ENCODE measurements around the gene PHKB.
"Not testable (repeated sequence)": the region's sequence is repeated elsewhere in the genome, so short reads cannot be mapped to it uniquely, and the experiment has no call there.

PHKB gene

DNA sequence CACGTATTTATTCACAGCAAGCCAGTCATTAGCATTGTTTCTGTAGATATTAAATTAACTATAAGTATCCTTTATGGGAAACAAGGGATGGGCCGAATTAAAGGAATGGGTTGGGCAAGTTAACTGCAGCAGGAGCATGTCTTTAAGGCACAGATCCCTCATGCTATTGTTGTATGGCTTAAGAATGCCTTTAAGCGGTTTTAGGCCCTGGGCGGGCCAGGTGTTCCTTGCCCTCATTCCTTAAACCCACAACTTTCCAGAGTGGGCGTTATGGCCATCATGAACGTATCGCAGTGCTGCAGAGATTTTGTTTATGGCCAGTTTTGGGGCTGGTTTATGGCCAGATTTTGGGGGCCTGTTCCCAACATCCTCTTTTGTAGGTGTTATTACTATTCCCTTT, 9.1 kb downstream of the PHKB start:
- DNase-seq, result no peak

DNA sequence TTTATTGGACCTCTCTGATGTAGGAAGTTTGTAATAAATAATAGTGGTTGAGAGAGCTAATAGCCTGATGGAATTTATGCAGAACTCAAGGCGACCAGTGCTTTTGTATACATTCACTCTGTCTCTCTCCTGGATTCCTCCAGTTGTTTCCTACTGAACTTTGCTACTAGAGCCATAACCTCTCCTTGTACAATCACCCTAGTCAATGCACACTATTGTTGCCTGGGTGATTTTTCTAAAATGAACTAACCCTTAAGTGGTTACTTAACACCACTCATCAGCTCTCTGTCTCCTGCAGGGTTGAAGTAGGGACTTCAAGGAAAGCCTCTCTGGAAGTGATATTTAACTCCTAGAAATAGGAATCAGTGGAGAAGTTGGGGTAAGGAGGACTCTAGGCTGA, 9.7 kb downstream of the PHKB start:
- no peak for DNase-seq

DNA sequence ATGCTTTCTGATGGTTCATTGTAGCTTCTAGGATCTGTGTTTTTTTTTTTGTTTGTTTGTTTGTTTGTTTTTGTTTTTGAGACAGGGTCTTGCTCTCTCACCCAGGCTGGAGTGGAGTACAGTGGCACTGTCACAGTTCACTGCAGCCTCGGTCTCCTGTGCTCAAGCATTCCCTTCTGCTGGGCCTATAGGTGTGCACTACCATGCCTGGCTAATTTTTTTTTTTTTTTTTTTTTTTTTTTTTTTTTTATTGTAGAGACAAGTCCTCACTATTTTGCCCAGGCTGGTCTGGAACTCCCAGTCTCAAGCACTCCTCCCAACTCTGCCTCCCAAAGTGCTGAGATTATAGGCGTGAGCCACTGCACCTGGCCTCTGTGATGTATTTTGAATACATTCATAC, 11.9 kb downstream of the PHKB start:
- DNase-seq, result not testable (repeated sequence)

DNA sequence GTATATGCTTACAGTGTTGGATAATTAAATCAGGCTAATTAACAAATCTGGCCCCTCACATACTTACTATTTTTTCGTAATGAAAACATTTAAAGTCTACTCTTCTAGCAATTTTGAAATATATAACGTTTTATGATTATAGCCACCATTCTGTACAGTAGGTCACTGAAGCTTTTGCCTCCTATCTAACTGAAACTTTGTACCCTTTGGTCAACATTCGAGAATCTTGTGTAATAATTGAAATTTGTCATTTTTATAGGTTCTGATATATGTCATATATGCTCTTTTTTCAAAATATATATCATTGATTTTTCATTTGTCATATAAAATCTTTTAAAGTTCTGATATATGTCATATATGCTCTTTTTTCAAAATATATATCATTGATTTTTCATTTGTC, 12.7 kb downstream of the PHKB start:
- no peak for DNase-seq

GRCh38 chr16:47475786-47476185, 14.7 kb downstream of the PHKB start:
- no peak for DNase-seq

GRCh38 chr16:47476654-47477345, 15.7 kb downstream of the PHKB start:
- DNase-seq, result no peak

DNA sequence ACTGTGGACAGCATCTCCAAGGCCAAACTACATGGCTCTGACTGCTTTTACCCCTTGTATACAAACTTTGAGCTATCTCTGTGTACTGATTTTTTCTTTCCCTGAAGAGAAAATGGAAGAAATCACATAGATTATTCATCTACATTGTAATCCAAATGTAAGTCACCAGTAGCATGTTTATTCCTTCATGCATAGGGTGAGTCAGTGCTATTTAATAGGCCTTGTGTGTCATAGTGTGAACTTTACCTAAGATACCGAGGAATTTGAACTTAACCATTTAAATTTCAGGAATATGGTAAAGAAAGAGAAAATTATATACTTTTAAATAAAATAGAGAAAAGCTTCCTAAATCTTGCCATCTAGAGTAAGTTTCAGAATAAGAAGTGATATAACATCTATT, 16.5 kb downstream of the PHKB start:
- DNase-seq, result no peak

DNA sequence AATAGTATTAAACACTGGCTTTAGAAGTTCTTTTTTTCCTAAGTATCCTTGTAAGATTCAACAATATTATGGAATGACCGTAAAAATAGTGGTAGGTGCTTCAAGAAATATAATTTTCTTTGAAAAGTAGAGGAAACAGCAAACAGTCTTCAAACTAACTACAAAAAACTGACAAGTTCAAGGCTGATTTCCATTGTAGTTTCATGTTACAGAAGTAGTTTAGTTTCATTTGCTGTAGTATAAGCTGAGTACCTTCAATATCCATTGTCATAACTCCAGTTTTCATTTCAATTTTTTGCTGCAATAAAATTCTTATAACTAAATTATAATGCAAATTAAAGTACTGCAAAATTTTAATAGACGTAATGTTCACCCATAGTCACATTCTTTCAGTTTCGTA, 19.3 kb downstream of the PHKB start:
- no peak for DNase-seq

GRCh38 chr16:47481698-47482374, 20.7 kb downstream of the PHKB start:
- no peak for DNase-seq

GRCh38 chr16:47483616-47484015, 22.5 kb downstream of the PHKB start:
- DNase-seq, result no peak

GRCh38 chr16:47486856-47487255, 25.7 kb downstream of the PHKB start:
- DNase-seq, result no peak

GRCh38 chr16:47488051-47488450, 26.9 kb downstream of the PHKB start:
- DNase-seq, result no peak

GRCh38 chr16:47490471-47490870, 29.3 kb downstream of the PHKB start:
- no peak for DNase-seq

- DNase-seq, result no peak
Observed at GRCh38 chr16:47492036-47492427, 30.9 kb downstream of the PHKB start.

GRCh38 chr16:47492428-47493377, 31.6 kb downstream of the PHKB start:
- peak; percentile 87 to 91 for DNase-seq

GRCh38 chr16:47493381-47494337, 32.5 kb downstream of the PHKB start:
- DNase-seq, result peak; percentile 38 to 53

DNA sequence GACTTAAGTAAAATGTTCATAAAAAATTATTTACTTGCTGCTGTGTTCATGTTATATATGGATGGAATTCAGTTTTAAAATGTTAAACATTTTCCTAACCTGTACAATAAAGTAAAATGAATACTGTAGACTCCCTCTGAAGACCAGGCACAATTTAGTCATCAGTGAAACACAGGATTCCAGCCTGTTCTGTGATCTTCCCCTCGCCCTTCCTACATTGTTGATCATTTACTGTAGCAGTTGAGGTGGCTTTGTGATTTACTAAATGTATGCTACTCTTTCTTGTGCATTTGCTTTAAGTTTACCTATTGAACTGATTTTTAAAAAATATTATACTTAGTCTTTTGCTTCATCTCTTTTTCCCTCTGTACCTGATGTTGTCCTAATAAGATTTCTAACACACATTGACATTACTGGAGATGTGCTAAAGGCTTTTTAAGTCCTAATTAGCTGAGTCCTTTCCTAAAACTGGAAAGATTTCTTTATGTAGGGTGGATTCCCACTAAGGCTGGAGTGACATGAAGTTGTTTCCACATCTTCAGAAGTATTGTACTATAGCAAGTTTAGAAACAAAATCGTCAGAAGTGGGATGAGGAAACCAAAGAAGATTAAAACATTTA, 38.1 kb downstream of the PHKB start:
- no peak for DNase-seq

DNA sequence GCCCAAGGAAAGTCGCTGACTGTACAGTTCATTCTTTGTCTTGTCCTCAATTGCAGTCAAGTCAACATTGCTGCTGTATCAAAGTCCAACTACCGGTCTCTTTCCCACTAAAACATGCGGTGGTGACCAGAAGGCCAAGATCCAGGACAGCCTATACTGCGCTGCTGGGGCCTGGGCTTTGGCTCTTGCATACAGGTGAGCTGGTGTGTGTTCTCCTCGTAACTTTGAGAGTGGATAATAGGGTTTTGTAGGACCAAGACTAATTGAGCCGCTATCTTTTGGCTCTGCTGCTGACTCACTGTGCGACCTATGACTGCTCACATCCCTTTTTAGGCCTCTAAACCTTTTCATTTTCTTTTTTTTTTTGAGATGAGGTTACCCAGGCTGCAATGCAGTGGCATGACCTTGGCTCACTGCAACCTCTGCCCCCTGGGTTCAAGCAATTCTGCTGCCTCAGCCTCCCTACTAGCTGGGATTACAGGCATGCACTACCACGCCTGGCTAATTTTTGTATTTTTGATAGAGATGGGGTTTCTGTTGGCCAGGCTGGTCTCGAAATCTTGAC, 38.7 kb downstream of the PHKB start:
- no peak for DNase-seq

- DNase-seq, result no peak
Observed at GRCh38 chr16:47503936-47504335, 42.8 kb downstream of the PHKB start.

- DNase-seq, result no peak
Observed at GRCh38 chr16:47504599-47504998, 43.5 kb downstream of the PHKB start.

DNA sequence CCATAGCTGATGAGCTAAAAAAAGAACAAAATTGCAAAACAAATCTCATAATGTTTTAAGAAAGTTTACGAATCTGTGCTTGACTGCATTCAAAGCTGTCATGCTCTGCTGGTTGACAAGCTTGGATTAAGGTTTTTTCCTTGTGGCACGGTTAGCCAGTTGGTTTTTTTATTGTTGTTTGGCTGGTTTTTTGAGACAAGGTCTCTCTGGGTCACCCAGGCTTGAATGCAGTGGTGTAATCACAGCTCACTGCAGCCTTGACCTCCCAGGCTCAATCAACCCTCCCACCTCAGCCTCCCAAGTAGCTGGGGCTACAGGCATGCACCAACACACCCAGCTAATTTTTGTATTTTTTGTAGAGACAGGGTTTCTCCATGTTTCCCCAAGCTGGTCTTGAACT, 45.7 kb downstream of the PHKB start:
- DNase-seq, result no peak

- DNase-seq, result peak in 1 of 2 experiments; percentile 5
Observed at GRCh38 chr16:47507701-47508100, 46.6 kb downstream of the PHKB start.
